DOHH2 (cell line): ENCODE measurements around the gene ONECUT2.
"Not testable (repeated sequence)": the region's sequence is repeated elsewhere in the genome, so short reads cannot be mapped to it uniquely, and the experiment has no call there.

Source experiments
- H3F3A ChIP-seq: fragments of 200-600 bp; sonication (generic), shearing (Covaris generic); 2 replicates; pipeline ENCODE4 v1.6.0; 2016; ENCODE audit warnings: antibody characterized with exemption, mild to moderate bottlenecking; ENCODE audit not compliant: control insufficient read depth, insufficient read depth
- H3K27ac ChIP-seq: fragments of 200-600 bp; sonication (generic); 2 replicates; pipeline ENCODE4 v1.5.1; 2014; ENCODE audit warnings: low read depth, mild to moderate bottlenecking, low read length, moderate library complexity
- H3K27me3 ChIP-seq: fragments of 200-600 bp; sonication (generic); 2 replicates; pipeline ENCODE4 v1.6.1; 2014; ENCODE audit warnings: mild to moderate bottlenecking, low read length, mixed read lengths; ENCODE audit not compliant: control insufficient read depth
- H3K36me3 ChIP-seq: fragments of 200-600 bp; sonication (generic); 2 replicates; pipeline ENCODE4 v1.6.1; 2014; ENCODE audit warnings: mild to moderate bottlenecking, low read length, moderate library complexity, mixed read lengths; ENCODE audit not compliant: control insufficient read depth
- H3K4me1 ChIP-seq: fragments of 200-600 bp; sonication (generic); 2 replicates; pipeline ENCODE4 v1.6.1; 2014; ENCODE audit warnings: mild to moderate bottlenecking, low read length, mixed read lengths; ENCODE audit not compliant: control insufficient read depth
- H3K4me2 ChIP-seq: fragments of 200-600 bp; sonication (generic); 2 replicates; pipeline ENCODE4 v1.6.0; 2014; ENCODE audit warnings: mild to moderate bottlenecking, low read length, moderate library complexity
- H3K4me3 ChIP-seq: fragments of 200-600 bp; sonication (generic); 2 replicates; pipeline ENCODE4 v1.5.1; 2014; ENCODE audit warnings: mild to moderate bottlenecking, low read length, mixed read lengths
- H3K79me2 ChIP-seq: fragments of 200-600 bp; sonication (generic); 2 replicates; pipeline ENCODE4 v1.6.1; 2014; ENCODE audit warnings: mild to moderate bottlenecking, low read length, mixed read lengths; ENCODE audit not compliant: control insufficient read depth
- H3K9me2 ChIP-seq: fragments of 200-600 bp; sonication (generic); replicated peaks from 2 replicates; pipeline ENCODE4 v1.6.1; 2014; ENCODE audit warnings: mild to moderate bottlenecking, low read length, mixed read lengths; ENCODE audit not compliant: control insufficient read depth
- H3K9me3 ChIP-seq: fragments of 200-600 bp; sonication (generic); 2 replicates; pipeline ENCODE4 v1.6.1; 2014; ENCODE audit warnings: antibody characterized with exemption, low read length, mixed read lengths; ENCODE audit not compliant: control insufficient read depth, insufficient read depth
- H4K20me1 ChIP-seq: fragments of 200-600 bp; sonication (generic); 2 replicates; pipeline ENCODE4 v1.6.0; 2014; ENCODE audit warnings: low read depth, mild to moderate bottlenecking, antibody characterized with exemption, low read length, moderate library complexity; ENCODE audit not compliant: control insufficient read depth, insufficient read depth
- EZH2phosphoT487 ChIP-seq: fragments of 200-600 bp; sonication (generic); IDR thresholded peaks from 2 replicates; pipeline ENCODE4 v1.6.1; 2017; ENCODE audit warnings: borderline replicate concordance, mild to moderate bottlenecking, antibody characterized with exemption, low read length, moderate library complexity, mixed read lengths
- TF ChIP-seq, protein P1 (sequence below): fragments of 200-600 bp; sonication (generic); IDR thresholded peaks from one replicate; pipeline ENCODE4 v1.5.1; 2014; ENCODE audit warnings: antibody characterized with exemption, mild to moderate bottlenecking, low read depth, low read length; ENCODE audit not compliant: poor library complexity, severe bottlenecking

The ONECUT2 gene

GRCh38 chr18:57518533-57518932 is 83.4 kb downstream of the ONECUT2 start:
- Histone ChIP-seq H3K4me3 (no peak overlapping the region), H3K27me3 (peaks cover 8% of the 10 kb centered on the region; the same call in 1 of the 2 replicates), H3K36me3 (no peaks in the 10 kb centered on the region), H3K4me1 (peaks cover 4% of the 10 kb centered on the region), H3K79me2 (no peaks in the 10 kb centered on the region), H3K4me2 (no peak overlapping the region), H4K20me1 (no peaks in the 10 kb centered on the region), H3F3A (no peaks in the 10 kb centered on the region), H3K27ac (no peak overlapping the region), H3K9me2 (no peaks in the 10 kb centered on the region; the same call in 1 of the 2 replicates), H3K9me3 (no peaks in the 10 kb centered on the region)
- TF ChIP-seq EZH2phosphoT487 = no peak

DNA sequence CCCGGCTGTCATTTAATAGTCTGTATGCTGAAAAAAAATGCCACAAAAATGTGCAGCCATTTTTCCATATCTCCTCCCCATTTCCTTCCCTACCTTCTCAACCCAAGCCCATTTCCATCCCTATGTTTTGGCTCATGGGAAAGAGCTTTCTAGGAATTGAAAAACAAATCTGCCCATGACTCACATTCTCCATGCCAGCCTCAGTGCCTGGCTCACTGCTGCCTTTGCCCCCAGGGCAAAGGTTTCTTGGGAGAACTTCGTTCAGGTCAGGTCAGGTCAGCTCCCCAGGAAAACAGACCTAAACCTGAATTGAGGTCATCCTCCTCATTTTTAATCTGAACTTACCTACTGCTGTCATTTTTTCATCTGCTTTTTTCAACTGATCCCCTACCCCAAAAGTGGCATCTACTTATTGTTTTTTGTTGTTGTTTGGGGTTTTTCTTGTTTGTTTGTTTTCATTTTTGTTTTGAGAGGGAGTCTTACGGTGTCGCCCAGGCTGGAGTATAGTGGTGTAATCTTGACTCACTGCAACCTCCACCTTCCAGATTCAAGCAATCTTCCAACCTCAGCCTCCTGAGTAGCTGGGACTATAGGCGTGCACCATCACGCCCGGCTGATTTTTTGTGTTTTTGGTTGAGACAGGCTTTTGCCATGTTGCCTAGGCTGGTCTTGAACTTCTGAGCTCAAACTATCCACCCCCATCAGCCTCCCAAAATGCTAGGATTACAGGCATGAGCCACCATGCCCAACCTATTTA is 84.7 kb downstream of the ONECUT2 start:
- H3K9me3 ChIP-seq = no peaks in the 10 kb centered on the region
- H3K79me2 ChIP-seq = no peaks in the 10 kb centered on the region
- no peak overlapping the region for H3K27ac ChIP-seq
- H3K4me2 ChIP-seq = no peak overlapping the region
- no peaks in the 10 kb centered on the region for H3F3A ChIP-seq
- peaks cover 8% of the 10 kb centered on the region; the same call in 1 of the 2 replicates for H3K27me3 ChIP-seq
- H3K4me3 ChIP-seq = no peak overlapping the region
- no peaks in the 10 kb centered on the region; the same call in 1 of the 2 replicates for H3K9me2 ChIP-seq
- peaks cover 8% of the 10 kb centered on the region for H3K4me1 ChIP-seq
- TF ChIP-seq, protein P1, sequence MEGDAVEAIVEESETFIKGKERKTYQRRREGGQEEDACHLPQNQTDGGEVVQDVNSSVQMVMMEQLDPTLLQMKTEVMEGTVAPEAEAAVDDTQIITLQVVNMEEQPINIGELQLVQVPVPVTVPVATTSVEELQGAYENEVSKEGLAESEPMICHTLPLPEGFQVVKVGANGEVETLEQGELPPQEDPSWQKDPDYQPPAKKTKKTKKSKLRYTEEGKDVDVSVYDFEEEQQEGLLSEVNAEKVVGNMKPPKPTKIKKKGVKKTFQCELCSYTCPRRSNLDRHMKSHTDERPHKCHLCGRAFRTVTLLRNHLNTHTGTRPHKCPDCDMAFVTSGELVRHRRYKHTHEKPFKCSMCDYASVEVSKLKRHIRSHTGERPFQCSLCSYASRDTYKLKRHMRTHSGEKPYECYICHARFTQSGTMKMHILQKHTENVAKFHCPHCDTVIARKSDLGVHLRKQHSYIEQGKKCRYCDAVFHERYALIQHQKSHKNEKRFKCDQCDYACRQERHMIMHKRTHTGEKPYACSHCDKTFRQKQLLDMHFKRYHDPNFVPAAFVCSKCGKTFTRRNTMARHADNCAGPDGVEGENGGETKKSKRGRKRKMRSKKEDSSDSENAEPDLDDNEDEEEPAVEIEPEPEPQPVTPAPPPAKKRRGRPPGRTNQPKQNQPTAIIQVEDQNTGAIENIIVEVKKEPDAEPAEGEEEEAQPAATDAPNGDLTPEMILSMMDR = no peak
- TF ChIP-seq EZH2phosphoT487 = no peak
- H4K20me1 ChIP-seq = no peaks in the 10 kb centered on the region
- H3K36me3 ChIP-seq = no peaks in the 10 kb centered on the region

GRCh38 chr18:57522348-57522747 is 87.2 kb downstream of the ONECUT2 start:
- not testable (repeated sequence) for H3K9me3 ChIP-seq, H3K4me3 ChIP-seq, H3K9me2 ChIP-seq, H3K36me3 ChIP-seq, H3K27ac ChIP-seq, H3K4me2 ChIP-seq, H4K20me1 ChIP-seq, H3K27me3 ChIP-seq, H3K79me2 ChIP-seq, H3K4me1 ChIP-seq, H3F3A ChIP-seq

DNA sequence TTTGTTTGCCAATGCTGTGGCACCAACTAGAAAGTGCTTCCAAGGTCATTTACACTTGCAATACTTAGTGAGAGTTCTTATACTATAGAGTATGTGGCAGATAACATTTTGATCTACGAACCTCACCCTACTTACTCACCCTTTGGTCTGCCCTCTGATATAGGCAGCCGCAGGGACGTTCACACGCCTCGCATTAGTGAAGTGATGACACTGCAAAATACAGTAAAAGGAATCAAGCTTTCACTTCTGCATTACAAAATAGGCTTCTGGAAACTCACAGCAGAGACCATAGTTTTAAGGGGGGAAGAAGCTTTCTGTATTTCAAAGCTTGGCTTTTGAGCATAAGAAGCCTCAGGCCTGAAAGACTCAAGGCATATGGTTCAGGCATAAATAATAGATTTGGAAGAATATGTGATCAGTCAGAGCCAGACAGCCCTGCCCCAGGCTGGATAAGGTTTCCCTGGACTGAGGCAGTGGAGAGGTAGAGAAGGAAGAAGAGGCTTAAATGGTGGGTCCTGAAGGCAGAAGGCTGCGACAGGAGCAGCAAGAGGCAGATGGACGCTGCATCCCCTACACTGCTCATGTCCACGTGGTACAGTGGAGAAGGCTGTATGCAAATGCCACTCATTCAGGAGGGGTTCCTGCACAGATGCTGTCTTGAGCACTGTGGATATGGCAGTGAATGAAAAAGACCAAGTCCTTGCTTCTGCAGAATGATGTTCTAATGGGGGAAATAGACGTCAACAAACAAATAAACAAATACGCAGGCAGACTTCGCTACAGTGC is 88.2 kb downstream of the ONECUT2 start:
- Histone ChIP-seq H4K20me1 (no peaks in the 10 kb centered on the region), H3K9me2 (no peaks in the 10 kb centered on the region; the same call in 1 of the 2 replicates), H3K4me1 (peaks cover 8% of the 10 kb centered on the region), H3K4me3 (no peak overlapping the region), H3F3A (no peaks in the 10 kb centered on the region), H3K27ac (no peak overlapping the region), H3K9me3 (no peaks in the 10 kb centered on the region), H3K79me2 (no peaks in the 10 kb centered on the region), H3K27me3 (peaks cover 8% of the 10 kb centered on the region; the same call in 1 of the 2 replicates), H3K36me3 (no peaks in the 10 kb centered on the region), H3K4me2 (no peak overlapping the region)
- TF ChIP-seq EZH2phosphoT487 = no peak
- TF ChIP-seq, protein P1 = no peak
